ENCODE measurements around the gene SLC25A38. TPM values are rescaled to one million over a fixed set of nuclear protein-coding genes. Genes with fewer than 3 reads are reported as not detected.

SLC25A38 gene
- total RNA-seq, 4 donors from 2014 or later = 43.8 to 51.2 (median 48.2) TPM

DNA sequence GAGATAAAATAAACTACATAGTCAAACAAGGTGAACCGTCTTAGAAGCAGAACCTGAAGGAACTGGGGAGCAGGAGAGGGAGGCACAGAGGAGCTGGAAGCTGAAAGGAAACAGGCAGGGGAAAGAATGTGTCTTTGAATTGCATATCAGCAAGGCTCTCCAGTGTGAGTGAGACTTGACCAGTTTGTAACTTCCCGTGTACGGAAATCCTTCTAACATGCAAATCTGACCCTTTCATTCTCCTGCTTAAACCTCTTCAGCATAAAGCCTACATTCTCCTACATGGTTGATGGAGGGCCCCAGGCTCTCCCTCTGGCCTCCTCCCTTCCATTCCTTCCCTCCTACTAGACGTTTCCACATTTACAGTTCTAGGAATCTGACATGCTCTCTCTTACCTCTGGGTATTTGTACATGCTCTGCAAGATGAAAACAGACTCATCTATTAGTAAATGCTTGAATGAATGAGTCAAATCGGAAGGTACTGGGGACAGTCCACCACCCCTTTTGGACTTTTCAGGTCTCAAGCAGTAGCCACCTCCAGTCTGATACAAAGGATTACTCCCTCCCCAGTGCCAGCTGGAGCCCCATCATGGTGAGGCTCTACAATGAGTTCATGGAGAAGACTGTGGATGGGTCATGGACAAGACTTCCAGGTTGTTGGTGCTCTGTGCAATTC is 6.1 kb upstream of the SLC25A38 start:
- in situ Hi-C loops (cut with MboI; ENCODE audit: low sequenced_read_pairs in 4 of 4) = loop anchor here in 1 of 4 donors (25.0 kb wide), 1 partner anchor 1085 kb away; the partner anchor contains the start of gene RPL14
- no peak overlapping the region for H3K27ac ChIP-seq
- no peaks in the 10 kb centered on the region for H3K27me3 ChIP-seq
- intact Hi-C loops (cut with DNase I; ENCODE audit: low total_unique reads) = no loop called here
- H3K36me3 ChIP-seq = no peaks in the 10 kb centered on the region
- no peaks in the 10 kb centered on the region for H3K4me1 ChIP-seq
- TF ChIP-seq, protein P1, sequence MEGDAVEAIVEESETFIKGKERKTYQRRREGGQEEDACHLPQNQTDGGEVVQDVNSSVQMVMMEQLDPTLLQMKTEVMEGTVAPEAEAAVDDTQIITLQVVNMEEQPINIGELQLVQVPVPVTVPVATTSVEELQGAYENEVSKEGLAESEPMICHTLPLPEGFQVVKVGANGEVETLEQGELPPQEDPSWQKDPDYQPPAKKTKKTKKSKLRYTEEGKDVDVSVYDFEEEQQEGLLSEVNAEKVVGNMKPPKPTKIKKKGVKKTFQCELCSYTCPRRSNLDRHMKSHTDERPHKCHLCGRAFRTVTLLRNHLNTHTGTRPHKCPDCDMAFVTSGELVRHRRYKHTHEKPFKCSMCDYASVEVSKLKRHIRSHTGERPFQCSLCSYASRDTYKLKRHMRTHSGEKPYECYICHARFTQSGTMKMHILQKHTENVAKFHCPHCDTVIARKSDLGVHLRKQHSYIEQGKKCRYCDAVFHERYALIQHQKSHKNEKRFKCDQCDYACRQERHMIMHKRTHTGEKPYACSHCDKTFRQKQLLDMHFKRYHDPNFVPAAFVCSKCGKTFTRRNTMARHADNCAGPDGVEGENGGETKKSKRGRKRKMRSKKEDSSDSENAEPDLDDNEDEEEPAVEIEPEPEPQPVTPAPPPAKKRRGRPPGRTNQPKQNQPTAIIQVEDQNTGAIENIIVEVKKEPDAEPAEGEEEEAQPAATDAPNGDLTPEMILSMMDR (IDR thresholded peaks at IDR 0.05 in 4 of 5, conservative IDR thresholded peaks at IDR 0.05 in 1 of 5) = no peak
- no peak for TF ChIP-seq POLR2A (IDR thresholded peaks at IDR 0.05)
- no peaks in the 10 kb centered on the region for H3K9me3 ChIP-seq
- H3K4me3 ChIP-seq = no peak overlapping the region
- DNase-seq (no peak), ATAC-seq (no peak)

DNA sequence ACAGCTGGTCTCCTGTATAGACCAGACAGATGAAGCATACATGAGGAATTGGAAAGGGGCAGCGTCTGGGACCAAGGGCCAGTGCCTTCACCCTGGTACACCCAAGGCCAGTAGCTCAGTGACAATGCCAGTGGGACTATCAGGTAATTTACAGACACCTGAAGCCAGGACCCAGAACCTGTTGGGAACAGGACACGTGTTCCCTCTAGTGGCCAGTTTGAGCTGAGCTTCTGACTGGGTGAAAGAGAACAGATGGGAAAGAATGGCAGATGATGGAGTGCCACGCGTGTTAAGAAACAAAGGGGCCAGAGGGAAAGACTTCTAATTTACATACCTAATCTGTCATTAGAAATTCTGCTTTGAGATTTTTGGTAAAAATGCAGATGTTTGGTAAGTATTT is 5.1 kb upstream of the SLC25A38 start:
- Histone ChIP-seq H3K27me3 (no peaks in the 10 kb centered on the region), H3K36me3 (no peaks in the 10 kb centered on the region), H3K9me3 (no peaks in the 10 kb centered on the region), H3K4me3 (no peak overlapping the region), H3K4me1 (no peaks in the 10 kb centered on the region), H3K27ac (no peak overlapping the region)
- no peak for DNase-seq
- intact Hi-C loops (cut with DNase I; ENCODE audit: low total_unique reads) = no loop called here
- no peak for TF ChIP-seq POLR2A (IDR thresholded peaks at IDR 0.05)
- TF ChIP-seq, protein P1 (IDR thresholded peaks at IDR 0.05 in 4 of 5, conservative IDR thresholded peaks at IDR 0.05 in 1 of 5) = peak in 1 of 5 experiments; percentile 33
- in situ Hi-C loops (cut with MboI; ENCODE audit: low sequenced_read_pairs in 4 of 4) = loop anchor here in 1 of 4 donors (25.0 kb wide), 1 partner anchor 1084 kb away; the partner anchor contains the start of gene RPL14
- no peak for ATAC-seq

DNA sequence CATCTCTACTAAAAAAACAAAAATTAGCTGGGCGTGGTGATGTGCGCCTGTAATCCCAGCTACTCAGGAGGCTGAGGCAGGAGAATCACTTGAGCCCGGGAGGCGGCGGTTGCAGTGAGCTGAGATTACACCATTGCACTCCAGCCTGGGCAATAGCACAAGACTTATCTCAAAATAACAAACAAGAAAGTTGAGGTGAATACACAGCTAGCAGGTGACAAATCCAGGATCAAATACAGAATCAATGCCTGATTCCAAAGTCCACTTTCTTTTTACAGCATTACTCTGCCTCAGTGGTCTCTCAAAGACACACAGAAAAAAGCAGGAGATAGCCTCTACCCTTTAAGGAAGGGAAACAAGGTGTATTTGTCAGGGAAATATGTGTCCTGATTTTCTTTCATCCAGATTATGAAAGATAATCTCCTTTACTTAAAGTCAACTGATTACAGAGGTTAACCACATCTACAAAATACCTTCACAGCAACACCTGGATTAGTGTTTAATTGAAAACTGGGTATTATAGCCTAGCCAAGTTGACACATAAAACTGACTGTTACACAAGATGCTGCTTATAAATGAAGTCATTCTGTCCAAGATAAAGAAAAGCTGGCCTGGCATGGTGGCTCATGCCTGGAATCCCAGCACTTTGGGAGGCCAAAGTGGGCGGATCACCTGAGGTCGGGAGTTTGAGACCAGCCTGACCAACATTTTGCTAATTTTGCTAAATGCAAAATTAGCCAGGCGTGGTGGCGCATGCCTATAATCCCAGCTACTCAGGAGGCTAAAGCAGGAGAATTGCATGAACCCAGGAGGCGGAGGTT is 4.0 kb upstream of the SLC25A38 start:
- ATAC-seq = no peak
- in situ Hi-C loops (cut with MboI; ENCODE audit: low sequenced_read_pairs in 4 of 4) (loop anchor here in 1 of 4 donors (25.0 kb wide), 1 partner anchor 1083 kb away; the partner anchor contains the start of gene RPL14), intact Hi-C loops (cut with DNase I; ENCODE audit: low total_unique reads) (no loop called here)
- TF ChIP-seq, protein P1 (IDR thresholded peaks at IDR 0.05 in 4 of 5, conservative IDR thresholded peaks at IDR 0.05 in 1 of 5) = no peak
- no peak for TF ChIP-seq POLR2A (IDR thresholded peaks at IDR 0.05)
- Histone ChIP-seq H3K27ac (no peak overlapping the region), H3K4me1 (no peaks in the 10 kb centered on the region), H3K27me3 (no peaks in the 10 kb centered on the region), H3K9me3 (no peaks in the 10 kb centered on the region), H3K36me3 (no peaks in the 10 kb centered on the region), H3K4me3 (no peak overlapping the region)
- no peak for DNase-seq

DNA sequence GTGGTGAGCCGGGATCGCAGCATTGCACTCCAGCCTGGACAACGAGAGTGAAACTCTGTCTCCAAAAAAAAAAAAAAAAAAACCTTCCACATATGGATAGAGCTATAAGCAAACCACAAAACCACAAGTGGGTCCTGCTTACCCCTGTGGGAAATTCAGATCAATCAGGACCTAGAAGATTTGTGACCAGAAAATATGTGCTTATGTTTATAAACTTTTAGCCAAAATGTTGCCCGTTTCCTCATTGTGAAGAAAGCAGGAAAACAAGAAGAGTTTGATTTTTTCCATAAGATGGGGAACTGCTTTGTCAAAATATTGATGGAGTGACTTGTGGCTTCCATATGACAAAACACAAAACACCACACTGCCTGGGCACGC is 3.4 kb upstream of the SLC25A38 start:
- ATAC-seq = no peak
- intact Hi-C loops (cut with DNase I; ENCODE audit: low total_unique reads) = loop anchor here (5.0 kb wide), 3 partner anchors 197 to 327 kb away; partner anchors contain the start of genes GORASP1, SCN11A, TTC21A and WDR48

More for the DNA sequence above, 3.4 kb upstream of the SLC25A38 start:
- no peaks in the 10 kb centered on the region for H3K27me3 ChIP-seq
- in situ Hi-C loops (cut with MboI; ENCODE audit: low sequenced_read_pairs in 4 of 4) = loop anchor here in 1 of 4 donors (25.0 kb wide), 1 partner anchor 1083 kb away; the partner anchor contains the start of gene RPL14
- H3K36me3 ChIP-seq = no peaks in the 10 kb centered on the region
- no peaks in the 10 kb centered on the region for H3K9me3 ChIP-seq
- DNase-seq = no peak
- no peak for TF ChIP-seq POLR2A (IDR thresholded peaks at IDR 0.05)
- TF ChIP-seq, protein P1 (IDR thresholded peaks at IDR 0.05 in 4 of 5, conservative IDR thresholded peaks at IDR 0.05 in 1 of 5) = no peak
- H3K4me3 ChIP-seq = no peak overlapping the region
- no peak overlapping the region for H3K27ac ChIP-seq
- peaks cover 2 to 5% of the 10 kb centered on the region in 2 donors for H3K4me1 ChIP-seq

All from gastrocnemius medialis (tissue), 4 donors.